Middle frontal gyrus (tissue), 1 donor: ENCODE results near the gene PTPRC.

Experiments
- DNase-seq: peaks from one replicate; pipeline ENCODE4 v3.0.0-alpha.2; 2015; ENCODE audit warnings: low spot score; ENCODE audit errors: extremely low spot score

The PTPRC gene

GRCh38 chr1:198699167-198700015, 60.6 kb downstream of the PTPRC start:
- no peak for DNase-seq

GRCh38 chr1:198700016-198700392, 61.2 kb downstream of the PTPRC start:
- no peak for DNase-seq

GRCh38 chr1:198700396-198700795, 61.6 kb downstream of the PTPRC start:
- no peak for DNase-seq

- DNase-seq: no peak
Observed at GRCh38 chr1:198701250-198701649, 62.4 kb downstream of the PTPRC start.

- DNase-seq: no peak
Observed at GRCh38 chr1:198701766-198702539, 63.1 kb downstream of the PTPRC start.

- DNase-seq: no peak
Observed at GRCh38 chr1:198708761-198709525, 70.1 kb downstream of the PTPRC start.

- no peak for DNase-seq
Observed at GRCh38 chr1:198711837-198712236, 73.0 kb downstream of the PTPRC start.

GRCh38 chr1:198713081-198713480, 74.2 kb downstream of the PTPRC start:
- no peak for DNase-seq

GRCh38 chr1:198714271-198714670, 75.4 kb downstream of the PTPRC start:
- DNase-seq: no peak

- no peak for DNase-seq
Observed at GRCh38 chr1:198716051-198716450, 77.2 kb downstream of the PTPRC start.

- DNase-seq: no peak
Observed at GRCh38 chr1:198717510-198717909, 78.7 kb downstream of the PTPRC start.

- DNase-seq: no peak
Observed at GRCh38 chr1:198723127-198723526, 84.3 kb downstream of the PTPRC start.

- DNase-seq: no peak
Observed at GRCh38 chr1:198725090-198725489, 86.2 kb downstream of the PTPRC start.

- no peak for DNase-seq
Observed at GRCh38 chr1:198726455-198726854, 87.6 kb downstream of the PTPRC start.

GRCh38 chr1:198729195-198729863, 90.5 kb downstream of the PTPRC start:
- DNase-seq: no peak

- no peak for DNase-seq
Observed at GRCh38 chr1:198730952-198731351, 92.1 kb downstream of the PTPRC start.

- no peak for DNase-seq
Observed at GRCh38 chr1:198734323-198735008, 95.6 kb downstream of the PTPRC start.

- DNase-seq: no peak
Observed at GRCh38 chr1:198741744-198742143, 102.9 kb downstream of the PTPRC start.

GRCh38 chr1:198747127-198747526, 108.3 kb downstream of the PTPRC start:
- DNase-seq: no peak

GRCh38 chr1:198749279-198749678, 110.4 kb downstream of the PTPRC start:
- no peak for DNase-seq

- DNase-seq: no peak
Observed at GRCh38 chr1:198750081-198750480, 111.2 kb downstream of the PTPRC start.
